HepG2 (cell line): ENCODE measurements around the gene ACYP2. TPM values are rescaled to one million over a fixed set of nuclear protein-coding genes. Genes with fewer than 3 reads are reported as not detected.

ENCODE experiments used
- KLF12 ChIP-seq: sonication (generic); formaldehyde crosslinking; IDR thresholded peaks from 2 replicates; pipeline ENCODE4 v1.4.0; 2020; ENCODE audit warnings: missing genetic modification reagents, borderline replicate concordance
- NR2F6 ChIP-seq, 2 experiments: IDR thresholded peaks; 2 replicates each; pipeline ENCODE4 v1.6.1; 2016; ENCODE audit warnings: antibody characterized with exemption in 1 of 2, mild to moderate bottlenecking in 1 of 2
- RBFOX2 ChIP-seq: fragments of 200-400 bp; formaldehyde crosslinking; IDR thresholded peaks from 2 replicates; pipeline ENCODE4 v1.6.1; 2017; ENCODE audit warnings: low read depth, mild to moderate bottlenecking, low read length
- RFX3 ChIP-seq: IDR thresholded peaks from 2 replicates; pipeline ENCODE4 v1.6.1; 2016; ENCODE audit warnings: missing biosample characterization, missing genetic modification reagents
- SALL1 ChIP-seq: sonication (generic); formaldehyde crosslinking; IDR thresholded peaks from 2 replicates; pipeline ENCODE4 v1.8.0; 2022; ENCODE audit warnings: mild to moderate bottlenecking, missing genetic modification reagents
- SRSF1 ChIP-seq: fragments of 200-400 bp; formaldehyde crosslinking; optimal IDR thresholded peaks from 2 replicates; pipeline ENCODE3; 2017; ENCODE audit warnings: mild to moderate bottlenecking, low read depth, low read length, moderate library complexity
- TBX2 ChIP-seq: sonication (generic); formaldehyde crosslinking; IDR thresholded peaks from 2 replicates; pipeline ENCODE4 v1.5.0; 2020; ENCODE audit warnings: missing genetic modification reagents, mild to moderate bottlenecking, borderline replicate concordance
- TCF7L2 ChIP-seq: IDR thresholded peaks from 2 replicates; pipeline ENCODE4 v1.6.1; 2011; ENCODE audit warnings: mild to moderate bottlenecking, low read depth, low read length, moderate library complexity
- THAP11 ChIP-seq: IDR thresholded peaks from 2 replicates; pipeline ENCODE4 v1.6.1; 2016; ENCODE audit warnings: missing biosample characterization, missing genetic modification reagents
- YEATS4 ChIP-seq: sonication (generic); formaldehyde crosslinking; IDR thresholded peaks from 2 replicates; pipeline ENCODE4 v1.4.0; 2020; ENCODE audit warnings: missing genetic modification reagents, borderline replicate concordance
- ZBTB21 ChIP-seq: sonication (generic); formaldehyde crosslinking; IDR thresholded peaks from 2 replicates; pipeline ENCODE4 v1.4.0; 2020; ENCODE audit warnings: missing genetic modification reagents
- ZFYVE20 ChIP-seq: sonication (generic); formaldehyde crosslinking; IDR thresholded peaks from 2 replicates; pipeline ENCODE4 v1.8.0; 2023; ENCODE audit warnings: low read depth, mild to moderate bottlenecking, moderate library complexity, missing genetic modification reagents, borderline replicate concordance
- ZGPAT ChIP-seq: IDR thresholded peaks from 2 replicates; pipeline ENCODE4 v1.6.1; 2016; ENCODE audit warnings: mild to moderate bottlenecking
- ZNF362 ChIP-seq: sonication (generic); formaldehyde crosslinking; IDR thresholded peaks from 2 replicates; pipeline ENCODE4 v1.4.0; 2020; ENCODE audit warnings: missing genetic modification reagents, mild to moderate bottlenecking, borderline replicate concordance
- ZNF512B ChIP-seq: sonication (generic); formaldehyde crosslinking; IDR thresholded peaks from 2 replicates; pipeline ENCODE4 v1.5.1; 2020; ENCODE audit warnings: missing genetic modification reagents, mild to moderate bottlenecking, borderline replicate concordance
- ZNF780A ChIP-seq: sonication (generic); formaldehyde crosslinking; IDR thresholded peaks from 2 replicates; pipeline ENCODE4 v1.8.0; 2022; ENCODE audit warnings: mild to moderate bottlenecking, missing genetic modification reagents, moderate library complexity
- polyA plus RNA-seq, 8 experiments: library from polyadenylated mRNA; depleted of rRNA in 3 of 8; stranded (reverse) in 7 of 8; unstranded in 1 of 8; fragments of >200 nt; fragmentation: Illumina TruSeq in 4 of 8; extraction: Trizol in 4 of 8; gene quantifications; 2 replicates each; pipeline versions ENCODE4 v1.2.1 to v1.2.3, GENCODE V29; 2011 to 2016; ENCODE audit warnings: low read depth in 4 of 8, missing spikeins in 1 of 8, mixed read lengths in 1 of 8; ENCODE audit not compliant: insufficient read depth in 1 of 8
- total RNA-seq, 5 experiments: library from RNA; depleted of rRNA; stranded (reverse); fragments of >200 nt; fragmentation: Illumina TruSeq; extraction: Trizol; gene quantifications; 2 replicates each; pipeline ENCODE4 v1.2.3, GENCODE V29; 2016; ENCODE audit warnings: low read depth in 1 of 5
- TF ChIP-seq, protein P1 (sequence below): sonication (generic); formaldehyde crosslinking; IDR thresholded peaks from 2 replicates; pipeline ENCODE4 v1.8.0; 2022; ENCODE audit warnings: mild to moderate bottlenecking, missing genetic modification reagents, moderate library complexity
- TF ChIP-seq, protein P2 (sequence below): IDR thresholded peaks from 2 replicates; pipeline ENCODE4 v1.6.1; 2018; ENCODE audit warnings: missing genetic modification reagents
- TF ChIP-seq, protein P3 (sequence below): sonication (generic); formaldehyde crosslinking; IDR thresholded peaks from 2 replicates; pipeline ENCODE4 v1.8.1; 2023; ENCODE audit warnings: missing genetic modification reagents, mild to moderate bottlenecking, borderline replicate concordance

Gene ACYP2
- total and polyA plus RNA-seq, 2 of the 13 experiments (the other 11 are each of a cell fraction or from before 2014, with no cell fraction given): 12.3 to 12.7 TPM

GRCh38 chr2:54115284-54116137 lies at the start of gene ACYP2 (continued):
- TF ChIP-seq, protein P1, sequence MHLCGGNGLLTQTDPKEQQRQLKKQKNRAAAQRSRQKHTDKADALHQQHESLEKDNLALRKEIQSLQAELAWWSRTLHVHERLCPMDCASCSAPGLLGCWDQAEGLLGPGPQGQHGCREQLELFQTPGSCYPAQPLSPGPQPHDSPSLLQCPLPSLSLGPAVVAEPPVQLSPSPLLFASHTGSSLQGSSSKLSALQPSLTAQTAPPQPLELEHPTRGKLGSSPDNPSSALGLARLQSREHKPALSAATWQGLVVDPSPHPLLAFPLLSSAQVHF (CRISPR knock-in tag): peak; percentile 94
- TF ChIP-seq ZNF780A (CRISPR knock-in tag) (peak; percentile 93), NR2F6 (IDR thresholded peaks at IDR 0.05) (no peak; the same call in 1 of the 2 replicates), NR2F6 (CRISPR knock-in tag; IDR thresholded peaks at IDR 0.05) (no peak), ZNF362 (CRISPR knock-in tag) (peak; percentile 64; the same call in 1 of the 2 replicates), YEATS4 (CRISPR knock-in tag) (peak; percentile 99), SALL1 (CRISPR knock-in tag) (peak; percentile 98), ZGPAT (CRISPR knock-in tag) (peak; percentile 97), RFX3 (CRISPR knock-in tag) (0 out of 2 replicates have a peak, but pooled peaks have one; percentile 24), ZBTB21 (CRISPR knock-in tag) (peak; percentile 62; the same call in 1 of the 2 replicates), THAP11 (peak; percentile 88), KLF12 (CRISPR knock-in tag) (no peak), RBFOX2 (peak; percentile 99), ZFYVE20 (CRISPR knock-in tag) (no peak), ZNF512B (CRISPR knock-in tag) (peak; percentile 88; the same call in 1 of the 2 replicates), TCF7L2 (no peak), SRSF1 (peak; percentile 95), TBX2 (CRISPR knock-in tag) (peak; percentile 97)
- TF ChIP-seq, protein P2, sequence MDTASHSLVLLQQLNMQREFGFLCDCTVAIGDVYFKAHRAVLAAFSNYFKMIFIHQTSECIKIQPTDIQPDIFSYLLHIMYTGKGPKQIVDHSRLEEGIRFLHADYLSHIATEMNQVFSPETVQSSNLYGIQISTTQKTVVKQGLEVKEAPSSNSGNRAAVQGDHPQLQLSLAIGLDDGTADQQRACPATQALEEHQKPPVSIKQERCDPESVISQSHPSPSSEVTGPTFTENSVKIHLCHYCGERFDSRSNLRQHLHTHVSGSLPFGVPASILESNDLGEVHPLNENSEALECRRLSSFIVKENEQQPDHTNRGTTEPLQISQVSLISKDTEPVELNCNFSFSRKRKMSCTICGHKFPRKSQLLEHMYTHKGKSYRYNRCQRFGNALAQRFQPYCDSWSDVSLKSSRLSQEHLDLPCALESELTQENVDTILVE (CRISPR knock-in tag): peak; percentile 92
- TF ChIP-seq, protein P3, sequence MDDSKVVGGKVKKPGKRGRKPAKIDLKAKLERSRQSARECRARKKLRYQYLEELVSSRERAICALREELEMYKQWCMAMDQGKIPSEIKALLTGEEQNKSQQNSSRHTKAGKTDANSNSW (CRISPR knock-in tag): peak; percentile 89; the same call in 1 of the 2 replicates
